PC-3 (cell line): ENCODE data around the gene SEC22C.

Experiments used
- CTCF ChIP-seq: fragments of 300-600 bp; sonication (generic); conservative IDR thresholded peaks from 2 replicates; pipeline ENCODE4 v1.5.1; 2017; ENCODE audit warnings: antibody characterized with exemption, low read depth, mild to moderate bottlenecking, low read length
- EZH2phosphoT487 ChIP-seq: fragments of 300-600 bp; sonication (generic); IDR thresholded peaks from 2 replicates; pipeline ENCODE4 v1.6.1; 2018; ENCODE audit warnings: mild to moderate bottlenecking, antibody characterized with exemption, low read length, borderline replicate concordance

- TF ChIP-seq CTCF: no peak
- TF ChIP-seq EZH2phosphoT487: no peak
These were observed 55.9 kb downstream of the SEC22C start for GRCh38 chr3:42525736-42526345.
